ENCODE data around the gene ALS2CL. TPM values are rescaled to one million over a fixed set of nuclear protein-coding genes. Genes with fewer than 3 reads are reported as not detected.

The ALS2CL gene
- total RNA-seq (2022; extraction: Qiagen RNA extraction; ENCODE audit: low read depth), result 6.1 to 7.2 TPM (median 6.8 TPM) in 5 replicates

GRCh38 chr3:46693038-46693891, at the start of gene ALS2CL:
ALS2CL (minus strand) TSS chr3:46693679; CDS start chr3:46689440, 4,239 bp downstream.

GRCh38 chr3:46717447-46718231, 24.2 kb upstream of the ALS2CL start, which contains the start of gene PRSS50:
PRSS50 (minus strand) TSS chr3:46717869; CDS start chr3:46717824, 45 bp downstream.

GRCh38 chr3:46701181-46701939, 7.9 kb upstream of the ALS2CL start, which contains the start of gene TMIE:
TMIE (plus strand) TSS chr3:46701392; CDS start chr3:46701488, 96 bp downstream.

Other genes with a start within 250 kb of the ALS2CL start
- not detected in 5 replicates for gene LTF, start 228.8 kb downstream of the ALS2CL start, total RNA-seq (2022; extraction: Qiagen RNA extraction; ENCODE audit: low read depth)
- gene RTP3, start 195.7 kb downstream of the ALS2CL start, total RNA-seq (2022; extraction: Qiagen RNA extraction; ENCODE audit: low read depth), result not detected in 5 replicates
- gene LRRC2, start 127.4 kb downstream of the ALS2CL start, total RNA-seq (2022; extraction: Qiagen RNA extraction; ENCODE audit: low read depth), result 0.04 TPM in 1 of 5 replicates, not detected in the others
- gene FAM240A, start 81.2 kb downstream of the ALS2CL start, total RNA-seq (2022; extraction: Qiagen RNA extraction; ENCODE audit: low read depth), result not detected in 5 replicates
- gene TMIE, start 7.7 kb upstream of the ALS2CL start, total RNA-seq (2022; extraction: Qiagen RNA extraction; ENCODE audit: low read depth), result 0.07 to 0.30 TPM (median 0.16 TPM) in 5 replicates
- gene PRSS50, start 24.2 kb upstream of the ALS2CL start, total RNA-seq (2022; extraction: Qiagen RNA extraction; ENCODE audit: low read depth), result not detected in 5 replicates
- gene MYL3, start 169.8 kb upstream of the ALS2CL start, total RNA-seq (2022; extraction: Qiagen RNA extraction; ENCODE audit: low read depth), result not detected in 5 replicates
- 0.18 to 0.83 TPM (median 0.45 TPM) in 4 of 5 replicates, not detected in the other for gene PTH1R, start 184.0 kb upstream of the ALS2CL start, total RNA-seq (2022; extraction: Qiagen RNA extraction; ENCODE audit: low read depth)